Tongue (tissue), 2 donors: ENCODE measurements around the gene CBX3. TPM values are rescaled to one million over a fixed set of nuclear protein-coding genes. Genes with fewer than 3 reads are reported as not detected.
"Not testable (repeated sequence)": the region's sequence is repeated elsewhere in the genome, so short reads cannot be mapped to it uniquely, and the experiment has no call there.

Experiments
- DNase-seq: peaks from one replicate; pipeline ENCODE4 v3.0.0-alpha.2; 2015
- total RNA-seq: library from RNA; depleted of rRNA; stranded (reverse); fragments of >200 nt; gene quantifications from one replicate; pipeline ENCODE4 v1.2.3, GENCODE V29; 2014

Gene CBX3
- total RNA-seq, 1 donor from 2014 or later, result 114 TPM

GRCh38 chr7:26188206-26188956 is 13.2 kb upstream of the CBX3 start:
- no peak for DNase-seq

- DNase-seq, result no peak
Measured at GRCh38 chr7:26188957-26189541, 12.5 kb upstream of the CBX3 start.

GRCh38 chr7:26189697-26190096 is 11.8 kb upstream of the CBX3 start:
- DNase-seq, result no peak

- DNase-seq, result no peak
Measured at GRCh38 chr7:26190417-26190869, 11.1 kb upstream of the CBX3 start.

- no peak for DNase-seq
Measured at GRCh38 chr7:26191233-26191973, 10.1 kb upstream of the CBX3 start.

DNA sequence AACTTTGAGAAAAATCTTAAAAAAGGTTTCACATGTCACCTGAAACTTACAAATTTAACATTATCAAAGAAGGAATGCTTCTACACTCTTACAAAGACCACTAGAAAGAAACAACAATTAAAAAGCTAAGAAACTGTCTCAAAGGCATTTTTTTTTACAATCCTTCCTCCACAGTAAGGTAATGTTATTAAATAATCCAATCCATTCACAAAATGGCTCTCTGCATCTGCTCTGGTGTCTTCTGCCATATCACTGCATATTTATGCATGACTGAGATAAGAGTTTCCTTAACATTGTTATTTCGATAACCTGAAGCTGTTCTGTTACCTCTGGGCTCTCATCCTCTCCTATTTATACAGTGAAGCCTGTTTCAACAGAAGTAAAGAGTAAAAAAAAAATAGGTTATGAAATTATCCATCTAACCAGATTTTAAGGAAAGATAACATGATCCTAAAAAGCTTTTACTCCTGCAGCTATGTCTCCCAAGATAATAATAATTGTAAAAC is 9.5 kb upstream of the CBX3 start:
- DNase-seq, result no peak

DNA sequence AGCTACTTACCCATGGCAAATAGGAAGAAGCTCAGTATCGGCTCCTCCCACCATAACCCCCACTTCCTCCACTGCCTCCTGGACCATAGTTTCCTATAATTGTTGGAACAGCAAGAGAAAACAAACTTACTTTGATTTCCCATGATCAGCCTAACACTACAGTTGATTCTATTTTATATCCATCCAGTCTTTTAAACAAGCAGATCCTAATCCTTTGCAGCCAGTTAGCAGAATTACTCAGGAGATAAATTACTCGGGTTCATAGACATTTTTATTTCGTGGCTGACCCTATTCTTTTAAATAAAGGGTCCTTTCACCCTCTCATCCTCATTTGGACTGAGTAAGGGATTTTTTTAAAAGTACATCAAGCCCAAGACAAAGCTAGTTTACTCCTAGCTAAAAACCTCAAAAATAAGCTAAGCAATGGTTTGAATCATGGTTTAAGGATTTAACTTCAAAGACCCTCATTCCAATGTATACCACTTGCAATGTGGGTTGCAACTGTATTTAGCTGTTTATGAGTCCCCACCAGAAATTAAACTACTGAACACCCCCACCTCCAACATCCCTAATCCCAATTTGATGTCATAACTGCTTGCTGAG is 9.0 kb upstream of the CBX3 start:
- DNase-seq, result no peak

DNA sequence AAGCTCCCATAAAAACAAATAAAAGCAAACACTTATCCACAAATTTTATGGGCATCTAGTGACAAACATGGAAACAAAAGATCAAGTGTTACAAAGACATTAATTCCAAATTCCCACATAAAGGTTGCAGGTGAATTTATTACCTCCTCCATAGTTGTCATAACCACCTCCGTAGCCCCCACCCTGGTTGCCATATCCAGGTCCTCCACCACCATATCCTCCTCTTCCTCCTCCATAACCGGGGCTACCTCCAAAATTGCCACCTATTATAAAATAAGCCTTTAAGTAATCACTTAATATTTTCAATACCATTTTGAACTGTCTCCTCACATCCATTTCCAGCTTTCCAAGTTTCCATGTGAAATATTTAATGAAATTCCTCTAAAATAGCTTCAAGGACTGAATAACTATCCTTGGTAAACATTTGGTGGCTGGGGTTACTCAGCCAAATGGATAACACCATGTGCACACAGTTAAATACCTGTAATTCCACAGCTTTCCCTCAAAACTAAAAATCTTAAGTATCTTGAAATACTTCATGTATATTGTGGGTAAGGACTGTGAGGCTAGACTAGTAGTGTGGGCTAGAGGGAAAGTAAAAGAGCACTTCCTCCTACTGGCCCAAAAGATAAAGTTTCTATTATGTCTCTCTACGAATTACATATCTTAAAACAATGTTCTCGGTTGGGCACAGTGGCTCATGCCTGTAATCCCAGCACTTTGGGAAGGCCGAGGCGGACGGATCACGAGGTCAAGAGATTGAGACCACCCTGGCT is 7.9 kb upstream of the CBX3 start:
- no peak for DNase-seq

GRCh38 chr7:26194764-26195163 is 6.8 kb upstream of the CBX3 start:
- not testable (repeated sequence) for DNase-seq

- DNase-seq, result no peak
Measured at GRCh38 chr7:26195182-26195581, 6.4 kb upstream of the CBX3 start.

DNA sequence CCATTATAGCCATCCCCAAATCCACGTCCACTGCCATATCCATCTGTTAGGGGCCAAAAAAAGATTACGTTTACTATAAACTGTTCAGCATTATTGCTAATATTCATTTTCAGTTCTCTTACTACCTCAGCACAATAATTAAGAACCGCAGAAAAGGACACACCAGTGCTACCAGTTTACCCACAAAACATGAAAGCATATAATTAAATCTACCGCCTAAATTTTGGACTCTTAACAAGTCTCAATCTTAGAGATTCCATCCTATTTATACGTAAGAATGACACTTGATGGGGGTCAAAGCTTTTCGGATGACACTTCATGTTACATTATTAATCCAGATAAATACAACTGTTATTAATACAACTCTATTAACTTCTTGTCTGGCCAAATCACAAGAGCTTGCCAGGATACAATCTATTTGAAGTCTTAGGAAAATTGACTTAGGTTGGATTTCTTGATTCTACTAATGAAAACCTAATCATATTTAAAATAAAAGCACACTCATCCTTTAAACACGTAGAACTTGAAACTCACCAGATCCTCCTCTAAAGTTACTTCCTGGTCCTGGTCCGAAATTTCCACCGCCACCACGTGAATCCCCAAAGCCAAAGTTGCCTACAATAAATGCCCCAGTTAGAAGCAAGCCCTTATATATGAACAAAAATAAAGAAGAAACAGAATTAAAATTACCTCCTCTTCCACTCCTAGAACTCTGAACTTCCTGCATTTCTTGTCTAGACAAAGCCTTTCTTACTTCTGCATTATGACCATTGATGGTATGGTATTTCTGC is 5.5 kb upstream of the CBX3 start:
- no peak for DNase-seq

DNA sequence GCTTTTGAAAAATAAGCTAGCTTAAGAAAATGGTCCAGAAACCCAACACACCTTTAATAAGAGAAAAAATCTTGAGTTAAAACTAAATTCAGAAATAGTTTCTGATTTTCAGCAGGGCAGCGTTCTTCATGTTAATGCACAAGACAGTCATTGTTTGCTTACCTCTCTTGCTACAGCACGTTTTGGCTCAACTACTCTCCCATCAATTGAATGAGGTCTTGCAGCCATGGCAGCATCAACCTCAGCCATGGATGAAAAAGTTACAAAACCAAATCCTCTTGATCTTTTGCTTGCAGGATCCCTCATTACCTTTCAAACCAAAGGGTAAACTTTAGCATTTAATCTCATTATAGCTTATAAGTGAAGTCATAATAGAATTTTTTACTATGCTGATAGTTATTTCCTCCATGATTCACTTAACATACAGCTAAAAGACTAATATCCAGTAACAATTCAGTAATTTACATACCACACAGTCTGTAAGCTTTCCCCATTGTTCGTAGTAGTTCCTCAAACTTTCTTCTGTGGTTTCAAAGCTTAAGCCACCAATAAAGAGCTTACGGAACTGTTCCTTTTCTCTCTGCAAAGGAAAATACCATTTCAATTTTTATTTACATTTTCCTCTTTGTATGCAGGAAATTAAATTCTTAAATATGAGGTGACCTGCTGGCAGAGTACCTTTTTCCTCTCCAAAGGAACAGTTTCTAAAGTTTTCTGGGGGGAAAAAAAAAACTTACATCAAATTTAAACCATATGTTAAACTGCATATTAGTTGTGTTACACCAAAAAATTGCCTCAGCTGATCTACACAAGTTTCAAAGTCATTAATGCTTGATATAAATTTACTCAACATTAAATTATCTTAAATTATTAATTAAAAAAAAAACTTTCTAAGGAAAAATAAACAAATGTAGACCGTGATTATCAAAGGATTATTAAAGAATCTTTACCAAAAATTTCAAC is 4.1 kb upstream of the CBX3 start:
- DNase-seq, result no peak

DNA sequence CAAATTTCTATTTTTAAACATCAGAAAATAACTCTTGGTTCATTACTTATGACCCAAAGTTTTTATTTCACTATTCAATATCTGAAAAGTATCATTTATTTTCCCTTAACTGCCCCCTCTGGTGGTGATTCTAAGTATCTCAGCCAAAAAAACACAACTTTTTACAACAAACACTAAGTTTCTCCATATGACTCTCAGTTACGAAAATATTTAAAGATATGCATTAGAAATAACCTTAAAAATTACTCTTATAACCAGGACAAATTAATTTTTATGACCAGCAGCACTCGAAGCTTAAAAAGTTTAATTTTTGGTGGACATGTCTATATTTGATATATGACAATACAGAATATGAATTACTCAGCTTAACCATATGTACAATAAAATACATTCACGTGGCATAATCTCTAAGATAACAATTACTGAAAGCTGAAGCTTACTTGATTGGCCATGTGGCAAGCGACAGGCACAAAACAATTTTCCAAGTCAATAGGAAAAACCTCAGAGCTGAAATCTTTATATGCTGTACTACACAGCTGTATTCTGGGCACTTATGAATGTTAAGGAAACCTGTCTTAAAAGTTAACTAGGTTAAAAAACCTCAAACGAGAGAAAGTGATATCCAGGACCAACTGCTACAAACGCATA is 3.3 kb upstream of the CBX3 start:
- peak; percentile 79 for DNase-seq

GRCh38 chr7:26198781-26199169 is 2.8 kb upstream of the CBX3 start:
- no peak for DNase-seq

GRCh38 chr7:26199301-26200037 is 2.1 kb upstream of the CBX3 start:
- DNase-seq, result peak; percentile 90

GRCh38 chr7:26200038-26200443 is 1.5 kb upstream of the CBX3 start:
- peak; percentile 89 for DNase-seq

DNA sequence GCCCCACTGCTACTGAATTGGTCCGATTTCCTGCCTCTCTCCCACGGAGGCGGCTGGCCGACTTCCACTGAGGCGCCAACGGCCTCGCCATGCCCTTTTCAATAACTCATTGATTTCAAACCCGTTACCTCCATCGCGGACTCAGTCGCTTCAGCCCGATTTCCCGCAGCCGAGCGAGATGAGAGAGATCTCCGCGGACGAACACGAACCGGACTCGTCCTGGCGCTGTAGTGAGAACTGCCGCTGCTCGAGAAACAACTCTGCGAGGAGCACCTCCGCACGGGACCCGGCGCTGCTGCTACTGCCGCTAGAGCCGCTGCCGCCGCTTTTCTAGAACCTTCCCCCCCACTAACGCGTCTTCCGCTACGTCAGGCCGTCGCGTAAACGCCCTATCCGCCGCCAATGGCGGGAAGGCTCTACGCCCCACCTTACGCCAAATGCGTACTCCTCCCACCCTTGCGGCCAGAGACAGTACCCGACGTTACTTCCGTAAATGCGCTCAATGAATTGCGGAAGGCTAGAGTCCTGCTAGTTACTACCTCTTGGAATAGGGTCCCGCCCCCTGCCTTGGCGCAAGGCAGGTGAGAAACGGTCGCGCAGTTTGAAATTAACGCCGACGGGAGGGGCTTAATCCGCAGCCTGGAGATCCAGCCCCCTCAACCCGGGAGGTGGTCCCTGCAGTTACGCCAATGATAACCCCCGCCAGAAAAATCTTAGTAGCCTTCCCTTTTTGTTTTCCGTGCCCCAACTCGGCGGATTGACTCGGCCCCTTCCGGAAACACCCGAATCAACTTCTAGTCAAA is 900 bp upstream of the CBX3 start, which contains the start of gene HNRNPA2B1:
Gene HNRNPA2B1 (minus strand): TSS at position 303 of the 803 bp plus-strand sequence. CDS start 169 bp downstream, at position 134.
- peak; percentile 100 for DNase-seq
